ENCODE results near the gene NT5DC2. TPM values are rescaled to one million over a fixed set of nuclear protein-coding genes. Genes with fewer than 3 reads are reported as not detected.

The NT5DC2 gene
- total RNA-seq, 2 experiments from 2014 or later = 53.8 to 61.7 TPM

DNA sequence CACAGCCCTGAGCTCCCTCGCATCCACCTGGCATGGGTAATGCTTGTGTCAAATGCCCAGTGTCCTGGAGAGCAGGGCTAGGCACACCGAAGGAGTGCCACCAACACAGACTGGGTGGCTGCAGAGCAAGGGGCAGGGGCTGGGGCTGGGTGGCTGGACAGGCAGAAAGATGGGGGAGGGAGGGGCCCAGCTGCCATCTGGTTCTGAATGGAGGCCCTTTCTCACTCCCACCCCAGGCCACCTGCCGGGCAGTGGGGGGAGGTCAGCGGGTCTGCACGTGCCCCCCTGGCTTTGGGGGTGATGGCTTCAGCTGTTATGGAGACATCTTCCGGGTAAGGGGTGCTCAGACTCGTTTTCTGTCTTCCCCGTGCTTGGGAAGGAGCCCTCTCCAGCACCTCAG, 21.6 kb downstream of the NT5DC2 start:
- CTCF ChIA-PET = no interaction called here
- Mint-ChIP-seq H3K4me1 (ENCODE audit: low read depth) (no peaks in the 10 kb centered on the region), H3K27ac (no peak overlapping the region), H3K4me3 (no peak overlapping the region), H3K27me3 (no peaks in the 10 kb centered on the region), H3K36me3 (ENCODE audit: low read depth) (no peaks in the 10 kb centered on the region), H3K9me3 (no peaks in the 10 kb centered on the region)
- POLR2A ChIA-PET = interaction anchor here (1.1 to 1.3 kb wide), 2 partner anchors 8 to 23 kb away, joined by 3 read pairs; no protein-coding TSS in a partner anchor
- intact Hi-C loops (cut with micrococcal nuclease) = no loop called here
- no peak for DNase-seq
- TF ChIP-seq, protein P1, sequence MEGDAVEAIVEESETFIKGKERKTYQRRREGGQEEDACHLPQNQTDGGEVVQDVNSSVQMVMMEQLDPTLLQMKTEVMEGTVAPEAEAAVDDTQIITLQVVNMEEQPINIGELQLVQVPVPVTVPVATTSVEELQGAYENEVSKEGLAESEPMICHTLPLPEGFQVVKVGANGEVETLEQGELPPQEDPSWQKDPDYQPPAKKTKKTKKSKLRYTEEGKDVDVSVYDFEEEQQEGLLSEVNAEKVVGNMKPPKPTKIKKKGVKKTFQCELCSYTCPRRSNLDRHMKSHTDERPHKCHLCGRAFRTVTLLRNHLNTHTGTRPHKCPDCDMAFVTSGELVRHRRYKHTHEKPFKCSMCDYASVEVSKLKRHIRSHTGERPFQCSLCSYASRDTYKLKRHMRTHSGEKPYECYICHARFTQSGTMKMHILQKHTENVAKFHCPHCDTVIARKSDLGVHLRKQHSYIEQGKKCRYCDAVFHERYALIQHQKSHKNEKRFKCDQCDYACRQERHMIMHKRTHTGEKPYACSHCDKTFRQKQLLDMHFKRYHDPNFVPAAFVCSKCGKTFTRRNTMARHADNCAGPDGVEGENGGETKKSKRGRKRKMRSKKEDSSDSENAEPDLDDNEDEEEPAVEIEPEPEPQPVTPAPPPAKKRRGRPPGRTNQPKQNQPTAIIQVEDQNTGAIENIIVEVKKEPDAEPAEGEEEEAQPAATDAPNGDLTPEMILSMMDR (IDR thresholded peaks at IDR 0.05) = no peak
- ATAC-seq = no peak

- H3K36me3 Mint-ChIP-seq (ENCODE audit: low read depth) = no peaks in the 10 kb centered on the region
- H3K27ac Mint-ChIP-seq = no peak overlapping the region
- POLR2A ChIA-PET = interaction anchor here (1.1 to 1.3 kb wide), 2 partner anchors 9 to 22 kb away, joined by 3 read pairs; no protein-coding TSS in a partner anchor
- no peaks in the 10 kb centered on the region for H3K27me3 Mint-ChIP-seq
- CTCF ChIA-PET = no interaction called here
- ATAC-seq (no peak), DNase-seq (no peak)
- TF ChIP-seq, protein P1 (IDR thresholded peaks at IDR 0.05) = no peak
- intact Hi-C loops (cut with micrococcal nuclease) = no loop called here
- no peak overlapping the region for H3K4me3 Mint-ChIP-seq
- no peaks in the 10 kb centered on the region for H3K9me3 Mint-ChIP-seq
- no peaks in the 10 kb centered on the region for H3K4me1 Mint-ChIP-seq (ENCODE audit: low read depth)
Measured at GRCh38 chr3:52511509-52511908, 22.1 kb downstream of the NT5DC2 start.

DNA sequence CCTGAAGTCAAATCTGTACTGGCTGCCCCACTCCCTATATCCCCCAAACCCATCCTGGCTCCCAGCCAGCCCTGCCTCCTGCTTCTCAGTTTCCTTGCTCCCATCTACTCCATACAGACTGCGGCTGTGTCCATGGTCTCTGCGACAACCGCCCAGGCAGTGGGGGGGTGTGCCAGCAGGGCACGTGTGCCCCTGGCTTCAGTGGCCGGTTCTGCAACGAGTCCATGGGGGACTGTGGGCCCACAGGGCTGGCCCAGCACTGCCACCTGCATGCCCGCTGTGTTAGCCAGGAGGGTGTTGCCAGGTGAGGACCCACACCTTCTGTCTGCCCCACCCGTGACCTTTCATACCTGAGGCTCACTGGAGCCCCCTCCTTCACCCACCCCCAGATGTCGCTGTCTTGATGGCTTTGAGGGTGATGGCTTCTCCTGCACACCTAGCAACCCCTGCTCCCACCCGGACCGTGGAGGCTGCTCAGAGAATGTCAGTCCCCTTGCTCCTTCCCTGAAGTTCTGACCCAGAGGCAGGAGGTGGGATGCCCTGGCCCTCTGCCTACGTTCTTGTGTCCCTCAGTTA, 23.8 kb downstream of the NT5DC2 start:
- ATAC-seq (no peak), DNase-seq (no peak)
- Mint-ChIP-seq H3K27me3 (no peaks in the 10 kb centered on the region), H3K9me3 (no peaks in the 10 kb centered on the region), H3K36me3 (ENCODE audit: low read depth) (no peaks in the 10 kb centered on the region), H3K4me1 (ENCODE audit: low read depth) (no peaks in the 10 kb centered on the region), H3K4me3 (no peak overlapping the region), H3K27ac (no peak overlapping the region)
- ChIA-PET POLR2A (no interaction called here), CTCF (no interaction called here)
- intact Hi-C loops (cut with micrococcal nuclease) = no loop called here
- TF ChIP-seq, protein P1 (IDR thresholded peaks at IDR 0.05) = no peak

GRCh38 chr3:52507359-52507758, 26.3 kb downstream of the NT5DC2 start:
- Mint-ChIP-seq H3K4me1 (ENCODE audit: low read depth) (no peaks in the 10 kb centered on the region), H3K36me3 (ENCODE audit: low read depth) (no peaks in the 10 kb centered on the region), H3K9me3 (no peaks in the 10 kb centered on the region), H3K27ac (no peak overlapping the region), H3K27me3 (no peaks in the 10 kb centered on the region), H3K4me3 (no peak overlapping the region)
- ATAC-seq = no peak
- DNase-seq = no peak
- CTCF ChIA-PET = no interaction called here
- POLR2A ChIA-PET = no interaction called here
- TF ChIP-seq, protein P1 (IDR thresholded peaks at IDR 0.05) = no peak
- intact Hi-C loops (cut with micrococcal nuclease) = no loop called here

DNA sequence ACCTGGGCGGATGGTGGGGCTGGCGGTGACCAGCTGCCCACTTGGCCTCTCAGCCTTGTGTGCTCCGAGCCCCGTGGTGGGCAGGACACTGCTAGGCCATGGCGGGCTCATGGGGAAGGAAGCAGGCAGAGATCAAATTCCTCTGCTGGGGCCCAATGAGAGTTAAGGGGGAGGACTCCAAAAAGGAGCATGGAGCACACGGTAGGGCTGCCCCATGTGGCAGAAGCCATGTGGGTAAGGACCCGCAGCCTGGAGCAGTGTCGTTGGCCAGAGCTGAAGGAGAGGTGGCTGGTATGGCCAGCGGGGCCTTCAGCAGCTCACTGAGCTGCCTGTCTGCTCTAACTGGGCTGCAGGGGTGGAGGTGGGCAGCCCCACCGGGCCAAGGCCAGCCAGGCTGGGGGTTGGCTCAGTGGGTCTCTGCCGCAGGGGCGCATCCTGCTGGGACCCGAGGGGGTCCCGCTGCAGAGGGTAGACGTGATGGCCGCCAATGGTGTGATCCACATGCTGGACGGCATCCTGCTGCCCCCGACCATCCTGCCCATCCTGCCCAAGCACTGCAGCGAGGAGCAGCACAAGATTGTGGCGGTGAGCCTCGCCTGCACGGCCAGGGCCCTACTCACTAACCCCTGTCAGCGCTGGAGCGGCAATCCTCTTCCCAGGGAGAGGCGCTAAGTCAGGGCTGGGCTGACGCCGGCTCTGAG, 27.2 kb downstream of the NT5DC2 start:
- ChIA-PET CTCF (no interaction called here), POLR2A (no interaction called here)
- DNase-seq = no peak
- Mint-ChIP-seq H3K4me1 (ENCODE audit: low read depth) (no peaks in the 10 kb centered on the region), H3K4me3 (no peak overlapping the region), H3K36me3 (ENCODE audit: low read depth) (no peaks in the 10 kb centered on the region), H3K9me3 (no peaks in the 10 kb centered on the region), H3K27ac (no peak overlapping the region), H3K27me3 (no peaks in the 10 kb centered on the region)
- intact Hi-C loops (cut with micrococcal nuclease) = no loop called here
- TF ChIP-seq, protein P1 (IDR thresholded peaks at IDR 0.05) = no peak
- ATAC-seq = no peak

All from activated CD8-positive, alpha-beta T cell treated with anti-CD3 and anti-CD28 coated beads for 36 hours (primary cell).